ENCODE data around the gene FPR2. TPM values are rescaled to one million over a fixed set of nuclear protein-coding genes. Genes with fewer than 3 reads are reported as not detected.
"Not testable (repeated sequence)": the region's sequence is repeated elsewhere in the genome, so short reads cannot be mapped to it uniquely, and the experiment has no call there.

FPR2 gene
- total RNA-seq, 2 donors from 2014 or later, result not detected

GRCh38 chr19:51727349-51727880, 33.6 kb upstream of the FPR2 start:
- Mint-ChIP-seq H3K27me3 (ENCODE audit: low read depth) (peaks cover 53% of the 10 kb centered on the region), H3K4me3 (no peak overlapping the region), H3K4me1 (ENCODE audit: low read depth) (no peaks in the 10 kb centered on the region), H3K27ac (no peak overlapping the region), H3K36me3 (ENCODE audit: insufficient read depth in 2 of 2) (peaks cover 4 to 5% of the 10 kb centered on the region in 2 donors), H3K9me3 (peaks cover 8 to 9% of the 10 kb centered on the region in 2 donors)
- ATAC-seq (replicated peaks in 1 of 2) (no peak), DNase-seq (no peak)

GRCh38 chr19:51729781-51730180, 31.2 kb upstream of the FPR2 start:
- no peak overlapping the region for H3K4me3 Mint-ChIP-seq
- H3K36me3 Mint-ChIP-seq (ENCODE audit: insufficient read depth in 2 of 2), result peaks cover 4 to 5% of the 10 kb centered on the region in 2 donors
- DNase-seq (no peak), ATAC-seq (replicated peaks in 1 of 2) (no peak)
- no peak overlapping the region for H3K27ac Mint-ChIP-seq
- H3K4me1 Mint-ChIP-seq (ENCODE audit: low read depth), result no peaks in the 10 kb centered on the region
- H3K27me3 Mint-ChIP-seq (ENCODE audit: low read depth), result peaks cover 36% of the 10 kb centered on the region
- H3K9me3 Mint-ChIP-seq, result peaks cover 8 to 9% of the 10 kb centered on the region in 2 donors

GRCh38 chr19:51733742-51734522, 27.0 kb upstream of the FPR2 start:
- ATAC-seq (replicated peaks in 1 of 2), result no peak
- H3K4me1 Mint-ChIP-seq (ENCODE audit: low read depth), result peaks cover 6% of the 10 kb centered on the region
- no peak for DNase-seq

GRCh38 chr19:51735759-51736449, 25.1 kb upstream of the FPR2 start:
- Mint-ChIP-seq H3K4me1 (ENCODE audit: low read depth) (peaks cover 6% of the 10 kb centered on the region), H3K27ac (no peak overlapping the region), H3K9me3 (peaks cover 3 to 6% of the 10 kb centered on the region in 2 donors), H3K27me3 (ENCODE audit: low read depth) (peaks cover 13% of the 10 kb centered on the region), H3K4me3 (no peak overlapping the region), H3K36me3 (ENCODE audit: insufficient read depth in 2 of 2) (peaks cover 2% of the 10 kb centered on the region in 2 donors)
- ATAC-seq (replicated peaks in 1 of 2) (no peak), DNase-seq (no peak)

More at GRCh38 chr19:51733742-51734522, 27.0 kb upstream of the FPR2 start:
- Mint-ChIP-seq H3K9me3 (peaks cover 7 to 9% of the 10 kb centered on the region in 2 donors), H3K27ac (no peak overlapping the region), H3K27me3 (ENCODE audit: low read depth) (peaks cover 15% of the 10 kb centered on the region), H3K36me3 (ENCODE audit: insufficient read depth in 2 of 2) (peaks cover 3 to 4% of the 10 kb centered on the region in 2 donors), H3K4me3 (no peak overlapping the region)

GRCh38 chr19:51737389-51737788, 23.6 kb upstream of the FPR2 start:
- Mint-ChIP-seq H3K4me1 (ENCODE audit: low read depth) (peaks cover 6% of the 10 kb centered on the region), H3K36me3 (ENCODE audit: insufficient read depth in 2 of 2) (peaks cover 0 to under 1% of the 10 kb centered on the region in 2 donors), H3K4me3 (no peak overlapping the region), H3K9me3 (peaks cover 0 to under 1% of the 10 kb centered on the region in 2 donors), H3K27ac (no peak overlapping the region), H3K27me3 (ENCODE audit: low read depth) (peaks cover 8% of the 10 kb centered on the region)
- no peak for DNase-seq
- ATAC-seq (replicated peaks in 1 of 2), result no peak

- no peak for ATAC-seq (replicated peaks in 1 of 2)
- Mint-ChIP-seq H3K9me3 (no peaks in the 10 kb centered on the region), H3K27me3 (ENCODE audit: low read depth) (peaks cover 8% of the 10 kb centered on the region), H3K27ac (no peak overlapping the region), H3K4me3 (no peak overlapping the region), H3K36me3 (ENCODE audit: insufficient read depth in 2 of 2) (no peaks in the 10 kb centered on the region), H3K4me1 (ENCODE audit: low read depth) (peaks cover 6% of the 10 kb centered on the region)
- no peak for DNase-seq
Measured at GRCh38 chr19:51737924-51738323, 23.1 kb upstream of the FPR2 start.

GRCh38 chr19:51738523-51738922, 22.5 kb upstream of the FPR2 start:
- ATAC-seq (replicated peaks in 1 of 2); DNase-seq; H3K4me3 Mint-ChIP-seq; H3K27ac Mint-ChIP-seq; H3K4me1 Mint-ChIP-seq (ENCODE audit: low read depth); H3K9me3 Mint-ChIP-seq; H3K36me3 Mint-ChIP-seq (ENCODE audit: insufficient read depth in 2 of 2); H3K27me3 Mint-ChIP-seq (ENCODE audit: low read depth): not testable (repeated sequence)

GRCh38 chr19:51739466-51740213, 21.3 kb upstream of the FPR2 start:
- no peaks in the 10 kb centered on the region for H3K9me3 Mint-ChIP-seq
- H3K4me1 Mint-ChIP-seq (ENCODE audit: low read depth), result peaks cover 6% of the 10 kb centered on the region
- no peak overlapping the region for H3K27ac Mint-ChIP-seq

GRCh38 chr19:51740356-51740755, 20.6 kb upstream of the FPR2 start:
- ATAC-seq (replicated peaks in 1 of 2) (no peak), DNase-seq (no peak)
- H3K9me3 Mint-ChIP-seq, result no peaks in the 10 kb centered on the region
- peaks cover 6% of the 10 kb centered on the region for H3K4me1 Mint-ChIP-seq (ENCODE audit: low read depth)
- no peak overlapping the region for H3K27ac Mint-ChIP-seq
- peaks cover 8% of the 10 kb centered on the region for H3K27me3 Mint-ChIP-seq (ENCODE audit: low read depth)
- no peak overlapping the region for H3K4me3 Mint-ChIP-seq
- no peaks in the 10 kb centered on the region for H3K36me3 Mint-ChIP-seq (ENCODE audit: insufficient read depth in 2 of 2)

More at GRCh38 chr19:51739466-51740213, 21.3 kb upstream of the FPR2 start:
- H3K27me3 Mint-ChIP-seq (ENCODE audit: low read depth), result peaks cover 8% of the 10 kb centered on the region
- DNase-seq, result no peak
- ATAC-seq (replicated peaks in 1 of 2), result no peak
- no peaks in the 10 kb centered on the region for H3K36me3 Mint-ChIP-seq (ENCODE audit: insufficient read depth in 2 of 2)
- no peak overlapping the region for H3K4me3 Mint-ChIP-seq

GRCh38 chr19:51742789-51743188, 18.2 kb upstream of the FPR2 start:
- Mint-ChIP-seq H3K36me3 (ENCODE audit: insufficient read depth in 2 of 2) (no peaks in the 10 kb centered on the region), H3K4me3 (no peak overlapping the region), H3K27ac (no peak overlapping the region), H3K27me3 (ENCODE audit: low read depth) (no peaks in the 10 kb centered on the region), H3K9me3 (no peaks in the 10 kb centered on the region), H3K4me1 (ENCODE audit: low read depth) (no peaks in the 10 kb centered on the region)
- ATAC-seq (replicated peaks in 1 of 2) (no peak), DNase-seq (no peak)

GRCh38 chr19:51743405-51743804, 17.6 kb upstream of the FPR2 start:
- Mint-ChIP-seq H3K27me3 (ENCODE audit: low read depth) (no peaks in the 10 kb centered on the region), H3K36me3 (ENCODE audit: insufficient read depth in 2 of 2) (no peaks in the 10 kb centered on the region), H3K4me3 (no peak overlapping the region), H3K4me1 (ENCODE audit: low read depth) (no peaks in the 10 kb centered on the region), H3K9me3 (no peaks in the 10 kb centered on the region), H3K27ac (no peak overlapping the region)
- ATAC-seq (replicated peaks in 1 of 2), result no peak
- no peak for DNase-seq

- H3K9me3 Mint-ChIP-seq, result no peaks in the 10 kb centered on the region
- ATAC-seq (replicated peaks in 1 of 2), result no peak
- no peaks in the 10 kb centered on the region for H3K36me3 Mint-ChIP-seq (ENCODE audit: insufficient read depth in 2 of 2)
- peaks cover 12% of the 10 kb centered on the region for H3K27me3 Mint-ChIP-seq (ENCODE audit: low read depth)
- no peaks in the 10 kb centered on the region for H3K4me1 Mint-ChIP-seq (ENCODE audit: low read depth)
- DNase-seq, result no peak
- no peak overlapping the region for H3K27ac Mint-ChIP-seq
- H3K4me3 Mint-ChIP-seq, result no peak overlapping the region
Measured at GRCh38 chr19:51746731-51747130, 14.2 kb upstream of the FPR2 start.

GRCh38 chr19:51749979-51750378, 11.0 kb upstream of the FPR2 start:
- Mint-ChIP-seq H3K4me3 (no peak overlapping the region), H3K27me3 (ENCODE audit: low read depth) (peaks cover 13% of the 10 kb centered on the region), H3K9me3 (no peaks in the 10 kb centered on the region), H3K27ac (no peak overlapping the region), H3K4me1 (ENCODE audit: low read depth) (no peaks in the 10 kb centered on the region), H3K36me3 (ENCODE audit: insufficient read depth in 2 of 2) (no peaks in the 10 kb centered on the region)
- DNase-seq (no peak), ATAC-seq (replicated peaks in 1 of 2) (no peak)
